ENCODE data around the gene LHFPL6. TPM values are rescaled to one million over a fixed set of nuclear protein-coding genes. Genes with fewer than 3 reads are reported as not detected.

The LHFPL6 gene
- total RNA-seq, 1 experiment from 2014 or later, result 25.7 TPM

- in situ Hi-C loops (cut with HindIII; ENCODE audit: low pct_unique_long_range_greater_than_20kb, low sequenced_read_pairs), result no loop called here
- Histone ChIP-seq H3K27ac (ENCODE audit: low read length) (no peak overlapping the region), H3K36me3 (ENCODE audit: control insufficient read depth, insufficient read depth, low read length) (no peaks in the 10 kb centered on the region), H3K4me1 (ENCODE audit: control insufficient read depth, insufficient read depth, low read length) (peaks cover 7% of the 10 kb centered on the region; the same call in 1 of the 2 replicates), H3K4me3 (ENCODE audit: low read depth in 2 of 2, low read length in 2 of 2) (no peak overlapping the region), H3K9me3 (ENCODE audit: control insufficient read depth, insufficient read depth, low read depth, low read length) (no peaks in the 10 kb centered on the region), H3K27me3 (ENCODE audit: control insufficient read depth, insufficient read depth, low read length) (no peaks in the 10 kb centered on the region)
- TF ChIP-seq CTCF (IDR thresholded peaks at IDR 0.05), result no peak
- no peak for TF ChIP-seq POLR2AphosphoS5 (IDR thresholded peaks at IDR 0.05; ENCODE audit: low read depth, low read length)
- TF ChIP-seq REST (IDR thresholded peaks at IDR 0.05; ENCODE audit: insufficient read depth in 1 of 2, low read depth in 2 of 2, low read length in 1 of 2), result no peak
- no peak for TF ChIP-seq TCF7L2 (IDR thresholded peaks at IDR 0.05; ENCODE audit: low read depth, low read length)
- TF ChIP-seq SIN3A (IDR thresholded peaks at IDR 0.05; ENCODE audit: borderline replicate concordance, insufficient read depth, low read depth, low read length), result no peak
- DNase-seq (ENCODE audit: low read depth, low spot score) (no peak), ATAC-seq (no peak)
- no TSS peak for BruUV-seq (replicated peaks)
- ChIA-PET POLR2A (no interaction called here), CTCF (interaction anchor here (0.6 kb wide), 1 partner anchor 11 kb away, joined by 3 read pairs; no protein-coding TSS in a partner anchor)
- intact Hi-C loops (cut with micrococcal nuclease; ENCODE audit: unreplicated experiment), result loop anchor here (10.0 kb wide), 1 partner anchor 105 kb away; the partner anchor contains the start of gene LHFPL6
These were observed 103.4 kb downstream of the LHFPL6 start for GRCh38 chr13:39499604-39500003.

GRCh38 chr13:39498471-39499114 is 104.4 kb downstream of the LHFPL6 start:
- TF ChIP-seq POLR2AphosphoS5 (IDR thresholded peaks at IDR 0.05; ENCODE audit: low read depth, low read length), result no peak
- intact Hi-C loops (cut with micrococcal nuclease; ENCODE audit: unreplicated experiment), result no loop called here
- no peak for DNase-seq (ENCODE audit: low read depth, low spot score)
- no TSS peak for BruUV-seq (replicated peaks)
- ChIA-PET CTCF (no interaction called here), POLR2A (no interaction called here)
- H3K27ac ChIP-seq (ENCODE audit: low read length), result no peak overlapping the region
- no peak for ATAC-seq
- in situ Hi-C loops (cut with HindIII; ENCODE audit: low pct_unique_long_range_greater_than_20kb, low sequenced_read_pairs), result no loop called here
- no peaks in the 10 kb centered on the region for H3K36me3 ChIP-seq (ENCODE audit: control insufficient read depth, insufficient read depth, low read length)
- no peak overlapping the region for H3K4me3 ChIP-seq (ENCODE audit: low read depth in 2 of 2, low read length in 2 of 2)
- H3K9me3 ChIP-seq (ENCODE audit: control insufficient read depth, insufficient read depth, low read depth, low read length), result no peaks in the 10 kb centered on the region
- peaks cover 7% of the 10 kb centered on the region; the same call in 1 of the 2 replicates for H3K4me1 ChIP-seq (ENCODE audit: control insufficient read depth, insufficient read depth, low read length)
- no peaks in the 10 kb centered on the region for H3K27me3 ChIP-seq (ENCODE audit: control insufficient read depth, insufficient read depth, low read length)

GRCh38 chr13:39496506-39496905 is 106.5 kb downstream of the LHFPL6 start:
- no peak overlapping the region for H3K27ac ChIP-seq (ENCODE audit: low read length)
- DNase-seq (ENCODE audit: low read depth, low spot score), result no peak
- H3K36me3 ChIP-seq (ENCODE audit: control insufficient read depth, insufficient read depth, low read length), result no peaks in the 10 kb centered on the region
- no TSS peak for BruUV-seq (replicated peaks)
- intact Hi-C loops (cut with micrococcal nuclease; ENCODE audit: unreplicated experiment) (no loop called here), in situ Hi-C loops (cut with HindIII; ENCODE audit: low pct_unique_long_range_greater_than_20kb, low sequenced_read_pairs) (no loop called here)
- ATAC-seq, result no peak
- no peaks in the 10 kb centered on the region for H3K27me3 ChIP-seq (ENCODE audit: control insufficient read depth, insufficient read depth, low read length)
- H3K4me3 ChIP-seq (ENCODE audit: low read depth in 2 of 2, low read length in 2 of 2), result no peak overlapping the region
- TF ChIP-seq POLR2AphosphoS5 (IDR thresholded peaks at IDR 0.05; ENCODE audit: low read depth, low read length) (no peak), REST (IDR thresholded peaks at IDR 0.05; ENCODE audit: insufficient read depth in 1 of 2, low read depth in 2 of 2, low read length in 1 of 2) (no peak), TCF7L2 (IDR thresholded peaks at IDR 0.05; ENCODE audit: low read depth, low read length) (no peak), CTCF (IDR thresholded peaks at IDR 0.05) (no peak)
- H3K9me3 ChIP-seq (ENCODE audit: control insufficient read depth, insufficient read depth, low read depth, low read length), result no peaks in the 10 kb centered on the region
- H3K4me1 ChIP-seq (ENCODE audit: control insufficient read depth, insufficient read depth, low read length), result peaks cover 3% of the 10 kb centered on the region; the same call in 1 of the 2 replicates
- CTCF ChIA-PET, result no interaction called here
- POLR2A ChIA-PET, result interaction anchor here (0.6 kb wide), 1 partner anchor 568 kb away, joined by 5 read pairs; no protein-coding TSS in a partner anchor

Measured in Panc1 (cell line).